ENCODE data around the gene WAPL. TPM values are rescaled to one million over a fixed set of nuclear protein-coding genes. Genes with fewer than 3 reads are reported as not detected.

The WAPL gene
- total and polyA plus RNA-seq, 2 of the 13 experiments (the other 11 are each of a cell fraction or from before 2014, with no cell fraction given), result 13.2 to 43.5 TPM

GRCh38 chr10:86391986-86392722, 129.4 kb downstream of the WAPL start (continued):
- TF ChIP-seq ARID2 (CRISPR knock-in tag; IDR thresholded peaks at IDR 0.05; ENCODE audit: borderline replicate concordance), result no peak
- no peak for TF ChIP-seq RFX5 (IDR thresholded peaks at IDR 0.05; ENCODE audit: low read depth, low read length)
- TF ChIP-seq ZNF782 (CRISPR knock-in tag; IDR thresholded peaks at IDR 0.05; ENCODE audit: borderline replicate concordance), result no peak
- no peak for TF ChIP-seq TFAP4 (IDR thresholded peaks at IDR 0.05; ENCODE audit: borderline replicate concordance, low read depth)

GRCh38 chr10:86391236-86391840, 130.3 kb downstream of the WAPL start:
- CTCF ChIA-PET (ENCODE audit: low intra/inter-chr PET ratio, low total read pairs), result no interaction called here
- Histone ChIP-seq H3K9ac (ENCODE audit: insufficient read depth, low read depth, low read length) (no peak overlapping the region), H3K4me2 (ENCODE audit: low read depth, low read length) (no peak overlapping the region), H3K27ac (ENCODE audit: extremely low read length, insufficient read depth, low read length) (no peak overlapping the region), H3K4me1 (ENCODE audit: insufficient read depth, low read length) (peaks cover 12% of the 10 kb centered on the region), H3K27me3 (ENCODE audit: control insufficient read depth in 1 of 2, insufficient read depth in 2 of 2, low read length in 2 of 2) (peaks cover 5 to 38% of the 10 kb centered on the region in 2 experiments; a peak in 3 of 5 replicates), H3K36me3 (replicated peaks in 1 of 2; ENCODE audit: control insufficient read depth in 1 of 2, insufficient read depth in 2 of 2, low read length in 2 of 2) (no peaks in the 10 kb centered on the region), H3K4me3 (replicated peaks in 1 of 3; ENCODE audit: insufficient read depth in 1 of 3, low read depth in 2 of 3, low read length in 3 of 3) (no peak overlapping the region), H3K79me2 (ENCODE audit: insufficient read depth, low read length) (no peaks in the 10 kb centered on the region), H2AFZ (ENCODE audit: low read length) (no peak overlapping the region), H3K9me3 (ENCODE audit: low read length) (no peaks in the 10 kb centered on the region), H4K20me1 (ENCODE audit: insufficient read depth, low read length) (no peaks in the 10 kb centered on the region)
- no TSS peak for BruUV-seq (replicated peaks)
- intact Hi-C loops (cut with micrococcal nuclease; ENCODE audit: unreplicated experiment) (no loop called here), in situ Hi-C loops (cut with HindIII; ENCODE audit: extremely low pct_ligation_motif_present, low pct_unique_long_range_greater_than_20kb) (no loop called here)
- POLR2A ChIA-PET, result interaction anchor here (1.9 kb wide), 1 partner anchor 9 kb away, joined by 6 read pairs; no protein-coding TSS in a partner anchor
- WGBS (ENCODE audit: low lambda C conversion rate), result 31% methylated on average over 8 of the region's 8 CpGs
- no peak for DNase-seq (ENCODE audit: low spot score)
- no peak for FAIRE-seq
- TF ChIP-seq IRF2 (CRISPR knock-in tag; IDR thresholded peaks at IDR 0.05) (no peak), ZBTB21 (CRISPR knock-in tag; IDR thresholded peaks at IDR 0.05) (no peak), BHLHE40 (IDR thresholded peaks at IDR 0.05; ENCODE audit: low read length) (no peak)
- no peak for ATAC-seq
